GM23338 (cell line): ENCODE results near the gene DRC7. TPM values are rescaled to one million over a fixed set of nuclear protein-coding genes. Genes with fewer than 3 reads are reported as not detected.

Experiments used
- ATAC-seq: fragments of 200-7000 bp; cut with Tn5 transposase; 3 replicates; pipeline ENCODE4 v1.9.1; 2020
- DNase-seq: peaks from one replicate; pipeline ENCODE4 v3.0.0-alpha.2; 2015; ENCODE audit warnings: low spot score
- H2AFZ ChIP-seq: fragments of 200-600 bp; sonication (generic); 2 replicates; pipeline ENCODE4 v1.8.0; 2016; ENCODE audit warnings: antibody characterized with exemption, mild to moderate bottlenecking, moderate library complexity
- H3F3A ChIP-seq: fragments of 200-600 bp; sonication (generic); replicated peaks from 2 replicates; pipeline ENCODE4 v1.8.0; 2017; ENCODE audit warnings: antibody characterized with exemption, mixed run types, low read depth
- H3K27ac ChIP-seq: fragments of 200-600 bp; sonication (generic); 2 replicates; pipeline ENCODE4 v1.6.1; 2016; ENCODE audit warnings: low read depth
- H3K27me3 ChIP-seq: fragments of 200-600 bp; sonication (generic); 2 replicates; pipeline ENCODE4 v1.8.0; 2016; ENCODE audit warnings: mild to moderate bottlenecking, mixed run types, moderate library complexity; ENCODE audit not compliant: insufficient read depth
- H3K36me3 ChIP-seq: fragments of 200-600 bp; sonication (generic); 2 replicates; pipeline ENCODE4 v1.8.0; 2016; ENCODE audit warnings: mild to moderate bottlenecking; ENCODE audit not compliant: insufficient read depth
- H3K4me1 ChIP-seq: fragments of 200-600 bp; sonication (generic); 2 replicates; pipeline ENCODE4 v1.8.0; 2016; ENCODE audit warnings: mild to moderate bottlenecking, moderate library complexity; ENCODE audit not compliant: insufficient read depth
- H3K4me2 ChIP-seq: fragments of 200-600 bp; sonication (generic); 2 replicates; pipeline ENCODE4 v1.7.1; 2017; ENCODE audit warnings: mixed run types
- H3K4me3 ChIP-seq: fragments of 200-600 bp; sonication (generic); 2 replicates; pipeline ENCODE4 v1.6.1; 2016; ENCODE audit warnings: mixed run types
- H3K79me2 ChIP-seq: fragments of 200-600 bp; sonication (generic); replicated peaks from 2 replicates; pipeline ENCODE4 v1.8.0; 2017; ENCODE audit warnings: mild to moderate bottlenecking; ENCODE audit not compliant: insufficient read depth
- H3K9me2 ChIP-seq: fragments of 200-600 bp; sonication (generic); 2 replicates; pipeline ENCODE4 v1.8.0; 2017; ENCODE audit not compliant: insufficient read depth
- H4K20me1 ChIP-seq: fragments of 200-600 bp; sonication (generic); replicated peaks from 2 replicates; pipeline ENCODE4 v1.8.0; 2017; ENCODE audit warnings: mild to moderate bottlenecking; ENCODE audit not compliant: insufficient read depth
- H3K27ac Mint-ChIP-seq: 2 replicates; pipeline ENCODE4 v1.8.0; 2020; ENCODE audit warnings: inconsistent platforms, mild to moderate bottlenecking, moderate library complexity, mixed read lengths
- H3K27me3 Mint-ChIP-seq: 3 replicates; pipeline ENCODE4 v1.8.0; 2022; ENCODE audit warnings: low read depth, mild to moderate bottlenecking, moderate library complexity, mixed read lengths, inconsistent platforms; ENCODE audit not compliant: insufficient read depth, poor library complexity
- H3K36me3 Mint-ChIP-seq: 3 replicates; pipeline ENCODE4 v1.8.0; 2021; ENCODE audit warnings: low read depth, mild to moderate bottlenecking, inconsistent platforms, moderate library complexity, mixed read lengths
- H3K4me1 Mint-ChIP-seq: 3 replicates; pipeline ENCODE4 v1.8.0; 2020; ENCODE audit warnings: mild to moderate bottlenecking, inconsistent platforms, mixed read lengths
- H3K4me3 Mint-ChIP-seq: 3 replicates; pipeline ENCODE4 v1.8.0; 2021; ENCODE audit warnings: moderate library complexity, mild to moderate bottlenecking, inconsistent platforms, mixed read lengths
- H3K9me3 Mint-ChIP-seq: 3 replicates; pipeline ENCODE4 v1.8.0; 2020; ENCODE audit warnings: moderate library complexity, mild to moderate bottlenecking, inconsistent platforms, mixed read lengths
- EZH2 ChIP-seq: fragments of 200-600 bp; sonication (generic); IDR thresholded peaks from one replicate; pipeline ENCODE4 v1.8.0; 2017; ENCODE audit warnings: antibody characterized with exemption, mild to moderate bottlenecking, low read depth; ENCODE audit not compliant: unreplicated experiment
- NANOG ChIP-seq: IDR thresholded peaks from 2 replicates; pipeline ENCODE4 v1.6.1; 2016; ENCODE audit warnings: antibody characterized with exemption, borderline replicate concordance
- POLR2AphosphoS5 ChIP-seq: IDR thresholded peaks from 2 replicates; pipeline ENCODE4 v1.6.1; 2016; ENCODE audit warnings: antibody characterized with exemption, low read depth
- STAT1 ChIP-seq: IDR thresholded peaks from one replicate; pipeline ENCODE4 v1.6.1; 2016; ENCODE audit warnings: antibody characterized with exemption; ENCODE audit not compliant: unreplicated experiment
- ZNF114 ChIP-seq: fragments of 250-450 bp; sonication (Bioruptor Pico); IDR thresholded peaks from 2 replicates; pipeline ENCODE4 v1.5.0; 2020; ENCODE audit warnings: mild to moderate bottlenecking, moderate library complexity
- ZNF462 ChIP-seq: fragments of 250-450 bp; sonication (Bioruptor Pico); IDR thresholded peaks from 2 replicates; pipeline ENCODE4 v1.5.0; 2020; ENCODE audit warnings: mild to moderate bottlenecking, moderate library complexity
- polyA plus RNA-seq: library from polyadenylated mRNA; unstranded; fragments of >200 nt; fragmentation: Nextera tagmentation; extraction: Ambion mirVana; gene quantifications from 2 replicates; pipeline ENCODE4 v1.2.1, GENCODE V29; 2016
- total RNA-seq: library from RNA; depleted of rRNA; stranded (reverse); fragments of >200 nt; shearing (Covaris generic); gene quantifications from 2 replicates; pipeline ENCODE4 v1.2.3, GENCODE V29; 2014
- TF ChIP-seq, protein P1 (sequence below): IDR thresholded peaks from one replicate; pipeline ENCODE4 v1.6.1; 2018; ENCODE audit warnings: antibody characterized with exemption; ENCODE audit not compliant: unreplicated experiment

DRC7 gene
- total and polyA plus RNA-seq, 2 experiments from 2014 or later = not detected

DNA sequence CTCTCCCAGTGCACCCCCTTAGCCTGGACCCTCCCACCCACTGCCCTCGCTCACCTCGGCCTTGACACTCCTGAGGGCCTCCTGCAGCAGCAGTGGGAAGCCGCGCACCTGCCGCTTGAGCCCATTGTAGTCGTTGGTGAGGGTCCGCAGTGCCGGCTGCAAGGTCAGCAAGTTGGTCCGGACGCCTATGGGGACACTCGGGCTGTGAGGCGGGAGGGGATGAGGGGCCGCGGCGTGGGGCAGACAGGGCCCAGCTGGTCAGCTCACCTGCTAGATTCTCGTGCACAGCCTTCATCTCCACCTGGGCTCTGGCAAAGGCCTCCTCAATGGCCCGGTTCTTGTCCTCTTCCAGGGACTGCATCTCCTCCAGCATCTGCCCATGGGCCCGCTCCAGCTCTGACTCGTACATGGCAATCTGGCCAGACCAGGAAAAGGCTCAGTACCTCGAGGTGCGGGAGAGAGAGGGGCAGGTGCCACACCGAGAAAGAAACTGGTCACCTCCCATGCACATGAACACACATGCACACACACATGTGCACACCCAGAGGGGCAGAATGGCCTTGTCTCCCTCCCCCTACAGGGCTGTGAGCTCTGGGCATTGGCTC is 75.0 kb downstream of the DRC7 start:
- H3K79me2 ChIP-seq = no peaks in the 10 kb centered on the region
- peaks cover 14% of the 10 kb centered on the region for H3K4me1 Mint-ChIP-seq
- DNase-seq (no peak), ATAC-seq (no peak)
- H3K27me3 Mint-ChIP-seq = peaks cover 12% of the 10 kb centered on the region
- H3K27me3 ChIP-seq = no peaks in the 10 kb centered on the region
- H3K4me3 ChIP-seq = no peak overlapping the region
- no peaks in the 10 kb centered on the region for H3K9me2 ChIP-seq
- H3K4me2 ChIP-seq = no peak overlapping the region
- H3K27ac Mint-ChIP-seq = no peak overlapping the region
- no peaks in the 10 kb centered on the region for H3F3A ChIP-seq
- no peaks in the 10 kb centered on the region; the same call in 1 of the 2 replicates for H4K20me1 ChIP-seq
- no peak overlapping the region for H3K27ac ChIP-seq
- H3K9me3 Mint-ChIP-seq = no peaks in the 10 kb centered on the region
- H3K36me3 ChIP-seq = no peaks in the 10 kb centered on the region
- H3K4me3 Mint-ChIP-seq = no peak overlapping the region
- no peaks in the 10 kb centered on the region; the same call in 2 of the 3 replicates for H3K36me3 Mint-ChIP-seq
- 0 out of 2 replicates have a peak, but pooled peaks cover under 1% of the 10 kb centered on the region for H3K4me1 ChIP-seq
- TF ChIP-seq EZH2 = no peak
- no peak for TF ChIP-seq NANOG
- TF ChIP-seq, protein P1, sequence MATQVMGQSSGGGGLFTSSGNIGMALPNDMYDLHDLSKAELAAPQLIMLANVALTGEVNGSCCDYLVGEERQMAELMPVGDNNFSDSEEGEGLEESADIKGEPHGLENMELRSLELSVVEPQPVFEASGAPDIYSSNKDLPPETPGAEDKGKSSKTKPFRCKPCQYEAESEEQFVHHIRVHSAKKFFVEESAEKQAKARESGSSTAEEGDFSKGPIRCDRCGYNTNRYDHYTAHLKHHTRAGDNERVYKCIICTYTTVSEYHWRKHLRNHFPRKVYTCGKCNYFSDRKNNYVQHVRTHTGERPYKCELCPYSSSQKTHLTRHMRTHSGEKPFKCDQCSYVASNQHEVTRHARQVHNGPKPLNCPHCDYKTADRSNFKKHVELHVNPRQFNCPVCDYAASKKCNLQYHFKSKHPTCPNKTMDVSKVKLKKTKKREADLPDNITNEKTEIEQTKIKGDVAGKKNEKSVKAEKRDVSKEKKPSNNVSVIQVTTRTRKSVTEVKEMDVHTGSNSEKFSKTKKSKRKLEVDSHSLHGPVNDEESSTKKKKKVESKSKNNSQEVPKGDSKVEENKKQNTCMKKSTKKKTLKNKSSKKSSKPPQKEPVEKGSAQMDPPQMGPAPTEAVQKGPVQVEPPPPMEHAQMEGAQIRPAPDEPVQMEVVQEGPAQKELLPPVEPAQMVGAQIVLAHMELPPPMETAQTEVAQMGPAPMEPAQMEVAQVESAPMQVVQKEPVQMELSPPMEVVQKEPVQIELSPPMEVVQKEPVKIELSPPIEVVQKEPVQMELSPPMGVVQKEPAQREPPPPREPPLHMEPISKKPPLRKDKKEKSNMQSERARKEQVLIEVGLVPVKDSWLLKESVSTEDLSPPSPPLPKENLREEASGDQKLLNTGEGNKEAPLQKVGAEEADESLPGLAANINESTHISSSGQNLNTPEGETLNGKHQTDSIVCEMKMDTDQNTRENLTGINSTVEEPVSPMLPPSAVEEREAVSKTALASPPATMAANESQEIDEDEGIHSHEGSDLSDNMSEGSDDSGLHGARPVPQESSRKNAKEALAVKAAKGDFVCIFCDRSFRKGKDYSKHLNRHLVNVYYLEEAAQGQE = no peak
- TF ChIP-seq POLR2AphosphoS5 = no peak
- TF ChIP-seq STAT1 = no peak
- no peak for TF ChIP-seq ZNF114 (CRISPR knock-in tag)
- TF ChIP-seq ZNF462 (CRISPR knock-in tag) = no peak
- H2AFZ ChIP-seq = no peak overlapping the region
